ENCODE data around the gene NMB. TPM values are rescaled to one million over a fixed set of nuclear protein-coding genes. Genes with fewer than 3 reads are reported as not detected.

The NMB gene
- total RNA-seq, 4 donors from 2014 or later: 0.94 to 1.6 (median 1.6) TPM; not detected in 1

- Histone ChIP-seq H3K4me3 (no peak overlapping the region), H3K27me3 (no peaks in the 10 kb centered on the region), H3K36me3 (peaks cover 0 to 51% of the 10 kb centered on the region in 2 donors), H3K4me1 (no peaks in the 10 kb centered on the region), H3K27ac (no peak overlapping the region), H3K9me3 (no peaks in the 10 kb centered on the region)
- DNase-seq (peak in 1 of 2 donors; percentile 55), ATAC-seq (peak in 1 of 2 donors; percentile 39)
- TF ChIP-seq POLR2A (IDR thresholded peaks at IDR 0.05) (no peak), CTCF (IDR thresholded peaks at IDR 0.05 in 4 of 5, conservative IDR thresholded peaks at IDR 0.05 in 1 of 5) (no peak)
- intact Hi-C loops (cut with DNase I; ENCODE audit: low total_unique reads) (no loop called here), in situ Hi-C loops (cut with MboI; ENCODE audit: low sequenced_read_pairs in 4 of 4) (no loop called here)
Observed at GRCh38 chr15:84685304-84685703, 27.3 kb upstream of the NMB start.

- H3K9me3 ChIP-seq: no peaks in the 10 kb centered on the region
- no peak for ATAC-seq
- in situ Hi-C loops (cut with MboI; ENCODE audit: low sequenced_read_pairs in 4 of 4) (no loop called here), intact Hi-C loops (cut with DNase I; ENCODE audit: low total_unique reads) (no loop called here)
- no peaks in the 10 kb centered on the region for H3K4me1 ChIP-seq
- H3K27ac ChIP-seq: no peak overlapping the region
- H3K36me3 ChIP-seq: peaks cover 0 to 52% of the 10 kb centered on the region in 2 donors
- no peak overlapping the region for H3K4me3 ChIP-seq
- no peaks in the 10 kb centered on the region for H3K27me3 ChIP-seq
- TF ChIP-seq POLR2A (IDR thresholded peaks at IDR 0.05) (no peak), CTCF (IDR thresholded peaks at IDR 0.05 in 4 of 5, conservative IDR thresholded peaks at IDR 0.05 in 1 of 5) (no peak)
- no peak for DNase-seq
Observed at GRCh38 chr15:84684092-84684491, 26.1 kb upstream of the NMB start.

GRCh38 chr15:84681831-84682230 is 23.8 kb upstream of the NMB start:
- no peaks in the 10 kb centered on the region for H3K4me1 ChIP-seq
- H3K4me3 ChIP-seq: no peak overlapping the region
- H3K36me3 ChIP-seq: peaks cover 0 to 36% of the 10 kb centered on the region in 2 donors
- intact Hi-C loops (cut with DNase I; ENCODE audit: low total_unique reads): no loop called here
- H3K27ac ChIP-seq: no peak overlapping the region
- TF ChIP-seq POLR2A (IDR thresholded peaks at IDR 0.05): no peak
- TF ChIP-seq CTCF (IDR thresholded peaks at IDR 0.05 in 4 of 5, conservative IDR thresholded peaks at IDR 0.05 in 1 of 5): no peak
- no peaks in the 10 kb centered on the region for H3K27me3 ChIP-seq
- H3K9me3 ChIP-seq: no peaks in the 10 kb centered on the region
- no peak for ATAC-seq
- no peak for DNase-seq
- in situ Hi-C loops (cut with MboI; ENCODE audit: low sequenced_read_pairs in 4 of 4): no loop called here

GRCh38 chr15:84671211-84671610 is 13.2 kb upstream of the NMB start:
- TF ChIP-seq POLR2A (IDR thresholded peaks at IDR 0.05) (no peak), CTCF (IDR thresholded peaks at IDR 0.05 in 4 of 5, conservative IDR thresholded peaks at IDR 0.05 in 1 of 5) (no peak)
- Histone ChIP-seq H3K36me3 (peaks cover 2 to 44% of the 10 kb centered on the region in 2 donors), H3K27me3 (no peaks in the 10 kb centered on the region), H3K27ac (no peak overlapping the region), H3K4me1 (no peaks in the 10 kb centered on the region), H3K9me3 (no peaks in the 10 kb centered on the region), H3K4me3 (no peak overlapping the region)
- no peak for ATAC-seq
- intact Hi-C loops (cut with DNase I; ENCODE audit: low total_unique reads): no loop called here
- in situ Hi-C loops (cut with MboI; ENCODE audit: low sequenced_read_pairs in 4 of 4): no loop called here
- DNase-seq: no peak

GRCh38 chr15:84669726-84670125 is 11.7 kb upstream of the NMB start:
- no peaks in the 10 kb centered on the region for H3K4me1 ChIP-seq
- no peak overlapping the region for H3K27ac ChIP-seq
- ATAC-seq: no peak
- intact Hi-C loops (cut with DNase I; ENCODE audit: low total_unique reads) (no loop called here), in situ Hi-C loops (cut with MboI; ENCODE audit: low sequenced_read_pairs in 4 of 4) (no loop called here)
- DNase-seq: no peak
- H3K36me3 ChIP-seq: peaks cover 0 to 51% of the 10 kb centered on the region in 2 donors
- H3K9me3 ChIP-seq: no peaks in the 10 kb centered on the region
- no peaks in the 10 kb centered on the region for H3K27me3 ChIP-seq
- H3K4me3 ChIP-seq: no peak overlapping the region
- no peak for TF ChIP-seq POLR2A (IDR thresholded peaks at IDR 0.05)
